ENCODE results near the gene WDR70. TPM values are rescaled to one million over a fixed set of nuclear protein-coding genes. Genes with fewer than 3 reads are reported as not detected.

Gene WDR70
- total and polyA plus RNA-seq, 2 of the 8 experiments (the other 6 are each of a cell fraction or from before 2014, with no cell fraction given), result 10.6 to 37.4 TPM

DNA sequence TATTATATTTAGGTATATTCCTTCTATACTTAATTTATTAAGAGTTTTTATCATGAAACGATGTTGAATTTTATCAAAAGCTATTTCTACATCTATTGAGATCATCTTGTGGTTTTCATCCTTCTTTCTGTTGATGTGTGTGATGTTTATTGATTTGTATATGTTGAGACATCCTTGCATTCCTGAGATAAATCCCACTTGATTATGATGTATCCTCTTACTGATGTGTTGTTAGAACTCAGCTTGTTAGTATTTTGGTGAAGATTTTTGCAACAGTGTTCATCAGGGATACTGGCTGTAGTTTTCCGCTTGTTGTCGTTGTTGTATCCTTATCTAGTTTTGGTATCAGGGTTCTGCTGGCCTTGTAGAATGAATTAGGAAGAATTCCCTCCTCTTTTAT is 247.1 kb downstream of the WDR70 start (continued):
- TF ChIP-seq SAP30 (IDR thresholded peaks at IDR 0.05; ENCODE audit: insufficient read depth, insufficient replicate concordance, low read length) (no peak), GTF2F1 (IDR thresholded peaks at IDR 0.05; ENCODE audit: borderline replicate concordance, low read depth, low read length) (no peak)
